K562 (cell line): ENCODE data around the gene DERL3. TPM values are rescaled to one million over a fixed set of nuclear protein-coding genes. Genes with fewer than 3 reads are reported as not detected.

ENCODE experiments used
- ATAC-seq: fragments of 200-7000 bp; cut with Tn5 transposase; 3 replicates; pipeline ENCODE4 v1.9.1; 2020; ENCODE audit warnings: moderate library complexity
- BruUV-seq: library from RNA; stranded (reverse); fragments of 400-500 nt; replicated peaks from 2 replicates; lab custom pipeline; 2021; lab: Mats Ljungman, UMichigan
- CTCF ChIA-PET: fragments of 300-600 bp; formaldehyde crosslinking; extraction: SDS; loops from one replicate; lab custom pipeline; 2021; ENCODE audit warnings: low intra/inter-chr PET ratio; lab: Yijun Ruan, JAX
- POLR2A ChIA-PET: fragments of 300-600, 350-650 bp; sonication (Branson Sonifier 250); formaldehyde crosslinking; extraction: SDS; loops from one replicate; lab custom pipeline; 2021; ENCODE audit warnings: antibody characterized with exemption, inconsistent platforms; lab: Yijun Ruan, JAX
- DNase-seq, 4 experiments: peaks; one replicate each; pipeline versions ENCODE4 v3.0.0 to v3.0.0-alpha.2; 2011 to 2018; ENCODE audit warnings: low spot score in 3 of 4, mixed read lengths in 3 of 4; ENCODE audit errors: extremely low read depth in 1 of 4
- FAIRE-seq: peaks from 2 replicates; lab custom pipeline; 2011; peaks lifted over from hg19 to GRCh38; lab: Jason Lieb, UNC
- H2AFZ ChIP-seq: 2 replicates; pipeline ENCODE4 v1.6.0; 2011; ENCODE audit warnings: low read depth, low read length, control low read depth, inconsistent platforms
- H3K27ac ChIP-seq: fragments of 200-600 bp; 3 replicates; pipeline ENCODE4 v1.8.0; 2011; ENCODE audit warnings: low read depth, mild to moderate bottlenecking, control low read depth, inconsistent platforms, low read length, moderate library complexity, mixed read lengths; ENCODE audit errors: extremely low read depth
- H3K27me3 ChIP-seq, 2 experiments: fragments of 300-600 bp in 1 of 2; 2 replicates in 1 of 2; 3 replicates in 1 of 2; pipeline versions ENCODE4 v1.6.0 to v1.8.0; 2011; ENCODE audit warnings: inconsistent platforms in 2 of 2, low read length in 2 of 2, mild to moderate bottlenecking in 1 of 2, mixed read lengths in 1 of 2, moderate library complexity in 1 of 2; ENCODE audit not compliant: control insufficient read depth in 2 of 2, insufficient read depth in 2 of 2
- H3K36me3 ChIP-seq: fragments of 300-600 bp; 3 replicates; pipeline ENCODE4 v1.8.0; 2011; ENCODE audit warnings: mild to moderate bottlenecking, low read length, inconsistent platforms; ENCODE audit not compliant: control insufficient read depth, insufficient read depth
- H3K4me1 ChIP-seq, 2 experiments: fragments of 200-600 bp in 1 of 2; replicated peaks in 1 of 2; 2 replicates in 1 of 2; 3 replicates in 1 of 2; pipeline versions ENCODE4 v1.5.1 to v1.8.0; 2011; ENCODE audit warnings: inconsistent platforms in 2 of 2, low read length in 2 of 2, mild to moderate bottlenecking in 1 of 2, mixed read lengths in 1 of 2, moderate library complexity in 1 of 2; ENCODE audit not compliant: control insufficient read depth in 2 of 2, insufficient read depth in 2 of 2
- H3K4me2 ChIP-seq: 2 replicates; pipeline ENCODE4 v1.6.1; 2011; ENCODE audit warnings: low read length, control low read depth, inconsistent platforms, mixed read lengths; ENCODE audit not compliant: insufficient read depth
- H3K4me3 ChIP-seq: fragments of 200-600 bp; sonication (generic), shearing (Covaris generic); 2 replicates; pipeline ENCODE4 v1.5.1; 2016; ENCODE audit warnings: control low read depth, inconsistent platforms
- H3K79me2 ChIP-seq: fragments of 200-600 bp; 3 replicates; pipeline ENCODE4 v1.8.0; 2011; ENCODE audit warnings: low read length, inconsistent platforms; ENCODE audit not compliant: control insufficient read depth, insufficient read depth
- H3K9ac ChIP-seq, 2 experiments: 2 replicates each; pipeline versions ENCODE4 v1.6.0 to v1.6.1; 2011; ENCODE audit warnings: low read depth in 2 of 2, low read length in 2 of 2, control low read depth in 1 of 2, inconsistent platforms in 1 of 2, mild to moderate bottlenecking in 1 of 2, mixed read lengths in 1 of 2; ENCODE audit not compliant: insufficient read depth in 1 of 2
- H3K9me1 ChIP-seq: one replicate; pipeline ENCODE4 v1.6.0; 2011; ENCODE audit warnings: inconsistent platforms, mild to moderate bottlenecking, low read length, moderate library complexity; ENCODE audit not compliant: control insufficient read depth, insufficient read depth
- H3K9me3 ChIP-seq: replicated peaks from 2 replicates; pipeline ENCODE4 v1.5.1; 2011; ENCODE audit warnings: low read depth, low read length, inconsistent platforms; ENCODE audit not compliant: control insufficient read depth, insufficient read depth
- H4K20me1 ChIP-seq: replicated peaks from 2 replicates; pipeline ENCODE4 v1.6.1; 2011; ENCODE audit warnings: low read length, inconsistent platforms, mixed read lengths; ENCODE audit not compliant: control insufficient read depth, insufficient read depth
- EP400 ChIP-seq: fragments of 450-650 bp; IDR thresholded peaks from 2 replicates; pipeline ENCODE4 v1.6.1; 2017; ENCODE audit warnings: antibody characterized with exemption, mild to moderate bottlenecking, moderate library complexity
- GABPB1 ChIP-seq: sonication (generic); formaldehyde crosslinking; IDR thresholded peaks from 2 replicates; pipeline ENCODE4 v1.8.0; 2022; ENCODE audit warnings: mild to moderate bottlenecking, missing genetic modification reagents
- HCFC1 ChIP-seq: IDR thresholded peaks from 2 replicates; pipeline ENCODE4 v1.6.1; 2012; ENCODE audit warnings: low read depth, low read length, improper control_type of control experiment
- MTA1 ChIP-seq: fragments of 450-650 bp; IDR thresholded peaks from 2 replicates; pipeline ENCODE4 v1.6.1; 2017; ENCODE audit warnings: borderline replicate concordance
- NR1H2 ChIP-seq: sonication (generic); formaldehyde crosslinking; IDR thresholded peaks from 2 replicates; pipeline ENCODE4 v1.4.0; 2020; ENCODE audit warnings: mild to moderate bottlenecking, missing genetic modification reagents
- PHB2 ChIP-seq: fragments of 450-650 bp; IDR thresholded peaks from 2 replicates; pipeline ENCODE4 v1.6.1; 2017; ENCODE audit warnings: low read depth
- RAD21 ChIP-seq, 2 experiments: fragments of 250-450 bp in 1 of 2; fragments of 450-650 bp in 1 of 2; sonication (Bioruptor Pico) in 1 of 2; formaldehyde crosslinking in 1 of 2; IDR thresholded peaks in 1 of 2; conservative IDR thresholded peaks in 1 of 2; 2 replicates each; pipeline versions ENCODE4 v1.4.0 to v1.8.0; 2020 to 2022; ENCODE audit warnings: mild to moderate bottlenecking in 2 of 2, moderate library complexity in 1 of 2
- STAG1 ChIP-seq: sonication (generic); formaldehyde crosslinking; IDR thresholded peaks from 2 replicates; pipeline ENCODE4 v1.5.0; 2020; ENCODE audit warnings: missing genetic modification reagents, borderline replicate concordance
- TAL1 ChIP-seq: fragments of 450-650 bp; IDR thresholded peaks from 2 replicates; pipeline ENCODE4 v1.6.1; 2016; ENCODE audit warnings: mild to moderate bottlenecking
- TEAD2 ChIP-seq: fragments of 450-650 bp; IDR thresholded peaks from 2 replicates; pipeline ENCODE4 v1.6.1; 2016; ENCODE audit warnings: missing genetic modification characterization, control low read depth, missing compliant biosample characterization
- VEZF1 ChIP-seq: fragments of 200-800 bp; sonication (Bioruptor generic); IDR thresholded peaks from 2 replicates; pipeline ENCODE4 v1.6.1; 2017; ENCODE audit warnings: missing genetic modification characterization, missing compliant biosample characterization
- ZBTB7A ChIP-seq: IDR thresholded peaks from 2 replicates; pipeline ENCODE4 v1.6.1; 2011; ENCODE audit warnings: low read depth, mild to moderate bottlenecking, low read length, moderate library complexity, borderline replicate concordance; ENCODE audit not compliant: control insufficient read depth
- ZKSCAN8 ChIP-seq: fragments of 200-800 bp; sonication (Bioruptor generic); IDR thresholded peaks from 2 replicates; pipeline ENCODE4 v1.6.1; 2016; ENCODE audit warnings: missing genetic modification characterization, missing compliant biosample characterization
- ZNF354B ChIP-seq: fragments of 250-450 bp; sonication (Bioruptor Pico); IDR thresholded peaks from 2 replicates; pipeline ENCODE4 v1.4.0; 2020
- WGBS: fragments of 100-300 bp; shearing (Covaris generic); methylation state at CpG from one replicate; pipeline ENCODE4 v1.1.6; 2016; ENCODE audit warnings: low coverage, mixed read lengths; ENCODE audit not compliant: insufficient coverage; ENCODE audit errors: missing lambda C conversion rate; 5-methylcytosine and 5-hydroxymethylcytosine counted together
- in situ Hi-C: fragments of 300-500 bp; cut with MboI; formaldehyde crosslinking; loops from 4 replicates; pipeline ENCODE4 v1.15.0; 2018; ENCODE audit warnings: inconsistent platforms, mixed read lengths
- intact Hi-C: fragments of 100-400 bp; cut with micrococcal nuclease; formaldehyde crosslinking; loops from 2 replicates; pipeline ENCODE4 v1.14.2; 2022
- polyA plus RNA-seq, 8 experiments: library from polyadenylated mRNA; depleted of rRNA in 4 of 8; stranded (reverse) in 5 of 8; unstranded in 3 of 8; fragments of >200 nt; fragmentation: Nextera tagmentation in 2 of 8; fragmentation: Illumina TruSeq in 1 of 8; extraction: Ambion mirVana in 2 of 8; extraction: Trizol in 1 of 8; gene quantifications; 2 replicates each; pipeline versions ENCODE4 v1.2.1 to v1.2.3, GENCODE V29; 2011 to 2014; ENCODE audit warnings: inconsistent platforms in 1 of 8, missing spikeins in 1 of 8
- total RNA-seq, 7 experiments: library from RNA; depleted of rRNA in 6 of 7; stranded (reverse); fragments of >200 nt in 6 of 7; fragmentation: Illumina TruSeq in 2 of 7; extraction: Trizol in 2 of 7; gene quantifications; 2 replicates each; pipeline versions ENCODE4 v1.2.1 to v1.2.3, GENCODE V29; 2011 to 2021; ENCODE audit warnings: low replicate concordance in 1 of 7
- TF ChIP-seq, protein P1 (sequence below): sonication (generic); formaldehyde crosslinking; IDR thresholded peaks from 2 replicates; pipeline ENCODE4 v1.8.1; 2023; ENCODE audit warnings: mild to moderate bottlenecking, missing genetic modification reagents
- TF ChIP-seq, protein P2 (sequence below): fragments of 250-450 bp; sonication (Bioruptor Pico); IDR thresholded peaks from 2 replicates; pipeline ENCODE4 v1.8.0; 2022; ENCODE audit warnings: inconsistent platforms, mild to moderate bottlenecking, moderate library complexity, borderline replicate concordance
- TF ChIP-seq, protein P3 (sequence below), 2 experiments: fragments of 450-650 bp; IDR thresholded peaks; 2 replicates each; pipeline ENCODE4 v1.6.1; 2016

Gene DERL3
- total and polyA plus RNA-seq, 9 of the 15 experiments (the other 6 are each of a cell fraction or from before 2014, with no cell fraction given): 1.3 to 12.4 (median 4.8) TPM

DNA sequence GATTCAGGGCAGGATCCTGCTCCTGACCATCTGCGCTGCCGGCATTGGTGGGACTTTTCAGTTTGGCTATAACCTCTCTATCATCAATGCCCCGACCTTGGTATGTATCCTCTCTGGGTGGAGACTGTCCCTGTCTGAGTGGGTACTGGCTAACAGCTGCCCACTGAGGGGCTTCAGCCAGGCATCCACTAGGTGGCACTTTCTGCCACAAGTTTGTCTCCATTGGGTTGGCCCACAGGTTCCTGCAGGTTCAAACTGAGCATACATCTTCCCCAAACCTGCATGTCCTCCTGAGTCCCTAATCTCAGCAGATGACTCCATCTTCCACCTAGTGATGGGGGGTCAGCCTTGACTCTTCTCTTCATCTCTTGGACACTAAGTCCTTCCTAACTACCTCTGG, 23.3 kb upstream of the DERL3 start:
- ATAC-seq: peak; percentile 63
- no peaks in the 10 kb centered on the region for H3K36me3 ChIP-seq
- FAIRE-seq: peak; percentile 74
- BruUV-seq: no TSS peak
- H4K20me1 ChIP-seq: no peaks in the 10 kb centered on the region
- in situ Hi-C loops: loop anchor here (25.0 kb wide), 1 partner anchor 550 kb away; no protein-coding TSS in a partner anchor
- H3K4me1 ChIP-seq: peaks cover 0 to 14% of the 10 kb centered on the region in 2 experiments; a peak in 3 of 5 replicates
- no peak overlapping the region for H3K27ac ChIP-seq
- H3K79me2 ChIP-seq: no peaks in the 10 kb centered on the region
- no peak overlapping the region for H3K4me3 ChIP-seq
- H3K9ac ChIP-seq: no peak overlapping the region
- H2AFZ ChIP-seq: no peak overlapping the region
- H3K9me1 ChIP-seq: no peaks in the 10 kb centered on the region
- ChIA-PET POLR2A (interaction anchor here (0.6 to 1.2 kb wide), 3 partner anchors 18 to 543 kb away, joined by 3 read pairs; partner anchors contain the start of gene MIF), CTCF (no interaction called here)
- intact Hi-C loops: no loop called here
- 12% methylated on average over 3 of the region's 3 CpGs for WGBS
- peak in 3 of 4 experiments; percentile 14 to 60 (median 57) for DNase-seq
- no peak overlapping the region for H3K4me2 ChIP-seq
- no peaks in the 10 kb centered on the region for H3K27me3 ChIP-seq
- no peaks in the 10 kb centered on the region for H3K9me3 ChIP-seq
- TF ChIP-seq ZNF354B (CRISPR knock-in tag): no peak
- TF ChIP-seq TAL1: no peak
- TF ChIP-seq PHB2: no peak
- TF ChIP-seq EP400: no peak
- TF ChIP-seq STAG1 (CRISPR knock-in tag): peak; percentile 46; the same call in 1 of the 2 replicates
- peak; percentile 34; the same call in 1 of the 2 replicates for TF ChIP-seq ZBTB7A
- TF ChIP-seq, protein P1, sequence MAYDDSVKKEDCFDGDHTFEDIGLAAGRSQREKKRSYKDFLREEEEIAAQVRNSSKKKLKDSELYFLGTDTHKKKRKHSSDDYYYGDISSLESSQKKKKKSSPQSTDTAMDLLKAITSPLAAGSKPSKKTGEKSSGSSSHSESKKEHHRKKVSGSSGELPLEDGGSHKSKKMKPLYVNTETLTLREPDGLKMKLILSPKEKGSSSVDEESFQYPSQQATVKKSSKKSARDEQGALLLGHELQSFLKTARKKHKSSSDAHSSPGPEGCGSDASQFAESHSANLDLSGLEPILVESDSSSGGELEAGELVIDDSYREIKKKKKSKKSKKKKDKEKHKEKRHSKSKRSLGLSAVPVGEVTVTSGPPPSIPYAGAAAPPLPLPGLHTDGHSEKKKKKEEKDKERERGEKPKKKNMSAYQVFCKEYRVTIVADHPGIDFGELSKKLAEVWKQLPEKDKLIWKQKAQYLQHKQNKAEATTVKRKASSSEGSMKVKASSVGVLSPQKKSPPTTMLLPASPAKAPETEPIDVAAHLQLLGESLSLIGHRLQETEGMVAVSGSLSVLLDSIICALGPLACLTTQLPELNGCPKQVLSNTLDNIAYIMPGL: no peak
- TF ChIP-seq VEZF1 (CRISPR knock-in tag): no peak
- TF ChIP-seq GABPB1 (CRISPR knock-in tag): no peak
- TF ChIP-seq ZKSCAN8 (CRISPR knock-in tag): no peak
- TF ChIP-seq, protein P2, sequence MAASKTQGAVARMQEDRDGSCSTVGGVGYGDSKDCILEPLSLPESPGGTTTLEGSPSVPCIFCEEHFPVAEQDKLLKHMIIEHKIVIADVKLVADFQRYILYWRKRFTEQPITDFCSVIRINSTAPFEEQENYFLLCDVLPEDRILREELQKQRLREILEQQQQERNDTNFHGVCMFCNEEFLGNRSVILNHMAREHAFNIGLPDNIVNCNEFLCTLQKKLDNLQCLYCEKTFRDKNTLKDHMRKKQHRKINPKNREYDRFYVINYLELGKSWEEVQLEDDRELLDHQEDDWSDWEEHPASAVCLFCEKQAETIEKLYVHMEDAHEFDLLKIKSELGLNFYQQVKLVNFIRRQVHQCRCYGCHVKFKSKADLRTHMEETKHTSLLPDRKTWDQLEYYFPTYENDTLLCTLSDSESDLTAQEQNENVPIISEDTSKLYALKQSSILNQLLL (CRISPR knock-in tag): no peak
- no peak for TF ChIP-seq TEAD2 (tag)
- TF ChIP-seq RAD21 (CRISPR knock-in tag; conservative IDR thresholded peaks at IDR 0.05 in 1 of 2, IDR thresholded peaks at IDR 0.05 in 1 of 2): peak; percentile 28 to 62; a peak in 3 of 4 replicates
- TF ChIP-seq NR1H2: no peak
- TF ChIP-seq, protein P3, sequence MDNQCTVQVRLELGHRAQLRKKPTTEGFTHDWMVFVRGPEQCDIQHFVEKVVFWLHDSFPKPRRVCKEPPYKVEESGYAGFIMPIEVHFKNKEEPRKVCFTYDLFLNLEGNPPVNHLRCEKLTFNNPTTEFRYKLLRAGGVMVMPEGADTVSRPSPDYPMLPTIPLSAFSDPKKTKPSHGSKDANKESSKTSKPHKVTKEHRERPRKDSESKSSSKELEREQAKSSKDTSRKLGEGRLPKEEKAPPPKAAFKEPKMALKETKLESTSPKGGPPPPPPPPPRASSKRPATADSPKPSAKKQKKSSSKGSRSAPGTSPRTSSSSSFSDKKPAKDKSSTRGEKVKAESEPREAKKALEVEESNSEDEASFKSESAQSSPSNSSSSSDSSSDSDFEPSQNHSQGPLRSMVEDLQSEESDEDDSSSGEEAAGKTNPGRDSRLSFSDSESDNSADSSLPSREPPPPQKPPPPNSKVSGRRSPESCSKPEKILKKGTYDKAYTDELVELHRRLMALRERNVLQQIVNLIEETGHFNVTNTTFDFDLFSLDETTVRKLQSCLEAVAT (IDR thresholded peaks at IDR 0.05): no peak
- no peak for TF ChIP-seq MTA1
- TF ChIP-seq HCFC1: no peak
